Hematopoietic multipotent progenitor cell treated with erythropoietin and hydrocortisone succinate and interleukin-3 and kit ligand, for 15 days (in vitro differentiated cells): ENCODE data around the gene ME2.
"Not testable (repeated sequence)": the region's sequence is repeated elsewhere in the genome, so short reads cannot be mapped to it uniquely, and the experiment has no call there.

Experiments
- DNase-seq: peaks from one replicate; pipeline ENCODE4 v3.0.0-alpha.2; 2015; ENCODE audit warnings: low spot score

The ME2 gene

DNA sequence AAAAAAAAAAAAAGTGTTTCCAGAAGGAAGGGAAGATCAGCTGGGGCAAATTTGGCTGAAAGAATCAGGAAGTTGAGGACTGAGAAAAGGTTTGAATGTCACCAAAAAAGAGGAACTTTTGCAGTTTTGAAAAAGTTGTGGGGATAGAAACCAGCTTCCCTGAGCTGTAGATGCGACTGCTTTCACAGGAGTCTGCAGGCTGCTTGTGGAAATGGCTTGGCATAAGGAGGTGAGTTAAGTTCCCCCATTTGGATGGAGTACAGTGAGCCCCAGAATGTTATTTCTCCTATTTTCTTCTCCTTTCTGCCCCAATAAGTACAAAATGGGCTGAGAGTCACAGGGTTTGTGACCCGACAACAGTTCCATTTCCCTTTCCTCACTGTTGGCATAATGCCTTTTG, 16.5 kb upstream of the ME2 start:
- DNase-seq, result no peak

DNA sequence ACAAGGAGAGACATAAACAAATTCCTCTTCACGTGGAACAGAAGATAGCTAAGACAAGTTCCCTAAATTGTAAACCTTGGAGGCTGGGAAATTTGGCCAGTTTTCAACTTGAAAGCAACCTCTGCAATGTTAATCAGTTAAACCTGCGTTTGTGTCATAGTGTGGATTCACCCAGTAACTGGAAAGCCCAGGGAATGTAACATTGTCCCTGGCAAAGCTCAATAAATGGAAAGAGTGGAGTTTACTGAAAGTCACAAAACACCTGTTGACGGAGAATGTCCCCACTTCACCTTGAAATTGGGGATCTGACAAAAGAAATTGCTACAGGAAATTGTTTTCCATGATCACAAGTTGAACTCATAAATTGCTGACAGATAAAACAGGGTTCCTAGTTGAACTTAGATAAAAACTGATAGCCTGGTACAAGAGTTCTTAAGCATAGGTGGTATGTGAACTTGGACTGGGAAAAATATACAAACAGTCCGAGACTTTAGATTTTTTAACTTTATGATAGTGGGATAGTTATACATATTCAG, 15.0 kb upstream of the ME2 start:
- no peak for DNase-seq

DNA sequence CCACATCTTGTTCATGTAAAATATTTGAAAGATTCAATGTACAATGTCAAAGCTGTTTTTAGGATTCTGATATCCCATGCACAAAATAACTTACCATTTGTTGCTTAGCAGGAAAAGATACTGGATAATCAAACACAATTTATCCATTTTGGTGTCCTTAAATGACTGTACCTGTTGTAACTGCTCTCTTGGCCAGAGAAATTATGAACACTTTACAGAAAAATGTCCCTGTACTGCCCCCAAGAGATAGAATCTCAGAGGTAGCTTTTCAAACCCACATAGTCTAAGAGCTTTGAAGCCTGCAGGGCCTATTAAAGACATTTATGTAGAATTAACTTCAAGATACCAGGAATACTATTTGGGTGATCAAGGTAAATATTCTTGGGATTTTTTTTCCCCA, 12.2 kb upstream of the ME2 start:
- no peak for DNase-seq

DNA sequence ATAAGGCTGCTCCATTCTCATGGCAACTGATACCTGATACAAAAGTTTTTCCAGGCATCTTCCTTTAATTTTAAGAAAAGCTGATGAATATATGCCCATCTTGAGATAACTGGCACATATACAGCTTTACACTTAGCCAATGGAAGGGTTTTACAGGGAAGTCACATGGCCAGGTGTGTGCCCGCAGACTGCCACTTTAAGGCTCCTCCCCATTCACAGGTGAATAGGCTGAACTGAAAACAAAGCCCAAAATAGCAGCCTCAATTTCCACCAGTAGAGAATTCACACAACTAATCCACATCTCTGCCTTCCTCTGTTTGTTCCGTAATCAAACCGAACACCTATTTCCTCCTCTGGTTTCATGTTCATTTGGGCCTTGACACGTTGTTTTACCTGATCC, 9.8 kb upstream of the ME2 start:
- no peak for DNase-seq

DNA sequence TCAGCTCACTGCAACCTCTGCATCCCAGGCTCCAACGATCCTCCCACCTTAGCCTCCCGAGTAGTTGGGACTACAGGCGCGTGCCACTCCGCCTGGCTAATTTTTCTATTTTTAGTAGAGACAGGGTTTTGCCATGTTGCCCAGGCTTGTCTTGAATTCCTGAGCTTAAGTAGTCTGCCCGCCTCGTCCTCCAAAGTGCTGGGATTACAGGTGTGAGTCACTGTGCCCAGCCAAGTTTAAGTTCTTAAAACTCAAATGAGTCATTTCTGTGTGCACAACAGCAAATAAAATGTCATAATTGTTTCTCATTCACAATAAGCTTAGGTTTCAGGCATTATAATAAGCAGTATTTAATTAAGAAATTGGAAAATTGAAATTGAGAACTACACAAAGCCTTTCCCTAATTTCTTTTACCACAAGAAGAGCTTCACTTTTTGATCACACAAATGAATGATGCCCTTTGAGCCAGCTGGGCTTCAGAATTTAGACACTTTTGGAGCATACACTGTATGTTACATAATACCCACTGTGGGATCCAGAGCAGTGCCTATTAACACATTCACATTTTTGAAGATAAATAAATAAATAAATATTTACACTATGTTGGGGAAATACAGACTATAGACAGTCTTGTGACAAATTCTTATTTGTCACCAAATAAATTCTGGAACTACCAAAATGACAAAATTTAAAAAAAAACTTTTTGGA, 8.6 kb upstream of the ME2 start:
- DNase-seq, result no peak

- no peak for DNase-seq
These were observed 7.1 kb upstream of the ME2 start for GRCh38 chr18:50871846-50872245.

GRCh38 chr18:50875966-50876536, 2.9 kb upstream of the ME2 start:
- no peak for DNase-seq

GRCh38 chr18:50877545-50878265, 1.2 kb upstream of the ME2 start:
- no peak for DNase-seq

- peak; percentile 15 for DNase-seq
These were observed 592 bp downstream of the ME2 start for GRCh38 chr18:50879302-50880118.

GRCh38 chr18:50880119-50880465, 1.2 kb downstream of the ME2 start:
- no peak for DNase-seq

- DNase-seq, result not testable (repeated sequence)
These were observed 2.0 kb downstream of the ME2 start for GRCh38 chr18:50880944-50881343.

- no peak for DNase-seq
These were observed 8.0 kb downstream of the ME2 start for GRCh38 chr18:50886929-50887328.

GRCh38 chr18:50895350-50896045, 16.6 kb downstream of the ME2 start:
- DNase-seq, result no peak

DNA sequence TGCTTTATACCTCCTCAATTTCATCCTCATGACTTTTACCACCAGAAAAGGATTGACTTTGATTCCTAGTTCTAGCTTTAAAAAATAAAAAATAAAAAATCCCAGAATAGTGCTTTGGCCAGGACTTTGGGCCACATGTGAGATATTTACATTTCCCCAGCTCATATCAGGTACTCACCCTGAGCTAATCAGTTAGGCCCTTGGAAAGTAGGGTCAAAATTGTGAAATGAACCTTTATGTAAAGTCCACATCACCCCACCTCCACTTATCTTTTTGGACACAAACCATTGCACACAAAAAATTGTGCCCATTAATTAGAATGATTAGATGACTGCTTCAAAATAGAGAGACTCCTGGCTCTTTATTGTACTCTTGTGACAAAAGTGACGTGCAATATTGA, 17.2 kb downstream of the ME2 start:
- DNase-seq, result no peak

GRCh38 chr18:50898919-50899318, 20.0 kb downstream of the ME2 start:
- no peak for DNase-seq

DNA sequence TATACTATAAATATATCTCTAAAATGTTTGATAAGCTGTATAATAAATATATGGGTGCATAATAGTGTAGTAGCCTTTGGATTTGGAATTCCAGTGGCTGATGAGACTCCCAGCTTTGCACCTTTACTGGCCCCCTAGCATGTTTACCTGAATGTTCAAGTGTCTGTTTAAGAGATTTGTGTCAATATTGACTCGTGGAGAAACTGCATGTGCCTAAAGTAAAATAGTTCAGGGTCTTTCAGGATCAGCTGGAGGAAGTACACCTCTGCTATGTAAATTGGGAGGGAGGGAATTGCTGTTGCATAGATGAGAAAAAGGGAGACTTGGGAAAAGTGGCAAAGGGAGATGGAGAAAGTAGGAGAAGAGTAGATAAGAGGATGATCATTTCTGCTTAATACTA, 23.9 kb downstream of the ME2 start:
- no peak for DNase-seq

DNA sequence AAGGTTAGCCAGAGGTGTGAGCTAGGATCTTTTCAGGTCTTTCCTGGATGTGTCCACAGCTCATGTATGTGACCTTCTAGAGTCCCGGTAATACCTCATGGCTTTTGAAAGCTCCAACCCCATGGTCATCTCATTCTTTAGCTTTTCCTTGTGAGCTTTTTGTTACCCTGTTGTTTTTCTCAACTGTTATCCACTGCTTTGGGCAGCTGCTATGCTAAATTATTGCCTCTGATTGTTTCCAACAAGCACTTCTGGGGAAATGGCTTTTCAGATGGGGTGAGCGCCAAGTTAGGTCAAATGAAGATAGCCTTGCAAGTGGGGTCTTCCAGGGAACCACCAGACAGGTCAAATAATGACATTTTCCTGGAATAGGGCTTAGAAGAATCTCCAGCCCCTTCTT, 27.9 kb downstream of the ME2 start:
- DNase-seq, result no peak

GRCh38 chr18:50909261-50909660, 30.3 kb downstream of the ME2 start:
- DNase-seq, result no peak

GRCh38 chr18:50911006-50911405, 32.1 kb downstream of the ME2 start:
- no peak for DNase-seq

DNA sequence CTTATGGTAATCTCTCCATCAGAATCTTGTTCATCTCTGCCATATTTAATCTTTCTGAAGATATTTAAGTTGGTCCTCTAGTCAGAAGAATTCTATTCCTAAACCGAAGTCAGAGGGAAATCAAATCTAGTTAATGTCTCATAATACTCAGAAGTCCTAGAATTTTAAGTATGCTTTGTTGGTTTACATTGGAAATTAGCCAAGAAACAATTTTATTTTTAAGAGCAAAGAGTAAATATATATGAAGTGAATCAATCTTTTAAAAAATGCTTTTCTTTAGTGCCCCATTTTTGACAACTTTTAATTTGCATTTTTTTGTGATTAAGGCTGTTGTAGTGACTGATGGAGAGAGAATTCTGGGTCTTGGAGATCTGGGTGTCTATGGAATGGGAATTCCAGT, 38.1 kb downstream of the ME2 start:
- DNase-seq, result no peak

DNA sequence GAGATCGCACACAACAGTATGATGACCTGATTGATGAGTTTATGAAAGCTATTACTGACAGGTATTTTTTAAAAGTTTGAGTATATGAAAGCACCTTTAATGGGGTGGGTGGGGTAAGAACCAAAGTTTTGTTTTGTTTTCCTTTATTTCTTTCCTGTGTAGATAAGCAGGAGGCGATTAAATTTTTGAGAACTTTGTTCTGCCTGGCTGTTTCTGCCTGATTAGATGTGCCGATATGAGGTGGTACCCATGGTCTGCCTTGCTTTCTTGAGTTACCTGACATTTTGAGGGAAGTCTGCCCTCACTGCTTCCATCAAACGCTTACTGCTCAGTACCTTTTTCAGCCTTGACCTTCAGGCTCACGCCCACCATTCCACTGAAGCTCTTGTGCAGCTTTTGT, 39.2 kb downstream of the ME2 start:
- DNase-seq, result no peak

- DNase-seq, result no peak
These were observed 45.5 kb downstream of the ME2 start for GRCh38 chr18:50924372-50924771.
